ENCODE results near the gene PTPRC. TPM values are rescaled to one million over a fixed set of nuclear protein-coding genes. Genes with fewer than 3 reads are reported as not detected.

The PTPRC gene
- total and polyA plus RNA-seq, 5 donors from 2014 or later = 946 to 1,099 (median 1,070) TPM

DNA sequence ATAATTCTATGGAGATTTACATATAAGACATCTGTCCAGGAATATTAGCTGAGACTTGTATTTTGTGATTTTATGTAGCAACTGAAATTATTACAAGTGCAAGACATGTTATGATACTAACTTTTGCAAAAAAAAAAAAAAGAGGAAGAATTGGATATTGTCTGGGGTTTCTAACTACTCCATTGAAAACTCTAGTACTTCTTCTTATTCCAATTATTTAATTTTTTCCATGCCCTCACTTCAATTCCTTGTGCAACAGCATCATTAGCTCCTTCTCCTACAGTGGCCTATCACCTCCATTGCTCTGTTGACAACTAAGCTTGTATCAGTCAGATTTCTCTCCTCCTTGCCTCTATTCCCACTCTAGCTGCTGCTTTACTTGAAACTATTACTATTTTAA lies 126.6 kb downstream of the PTPRC start:
- Mint-ChIP-seq H3K27me3 (no peaks in the 10 kb centered on the region), H3K9me3 (peaks cover 0 to 5% (median 0%) of the 10 kb centered on the region in 7 donors), H3K4me1 (peaks cover 31 to 46% (median 36%) of the 10 kb centered on the region in 4 donors)

GRCh38 chr1:198771563-198772153 lies 132.8 kb downstream of the PTPRC start:
- H3K27me3 Mint-ChIP-seq = peaks cover 11% of the 10 kb centered on the region
- DNase-seq = peak in 1 of 3 donors; percentile 47
- peaks cover 0 to 5% (median 3%) of the 10 kb centered on the region in 4 donors for H3K4me1 Mint-ChIP-seq
- H3K4me1 ChIP-seq (ENCODE audit: control insufficient read depth, insufficient read depth, low read length, poor library complexity, severe bottlenecking) = no peaks in the 10 kb centered on the region
- peaks cover 7% of the 10 kb centered on the region for H3K36me3 Mint-ChIP-seq
- no peaks in the 10 kb centered on the region for H3K9me3 ChIP-seq (ENCODE audit: control insufficient read depth in 2 of 2, low read length in 2 of 2)
- H3K4me3 Mint-ChIP-seq = no peak overlapping the region
- no peaks in the 10 kb centered on the region for H3K9me3 Mint-ChIP-seq
- ATAC-seq (ENCODE audit: low read depth in 2 of 2) = no peak
- H3K27ac ChIP-seq (ENCODE audit: insufficient read depth, low read length, poor library complexity, severe bottlenecking) = no peak overlapping the region
- H3K27ac Mint-ChIP-seq = no peak overlapping the region
- no peaks in the 10 kb centered on the region for H3K36me3 ChIP-seq (ENCODE audit: control insufficient read depth, insufficient read depth, low read length)
- H3K4me3 ChIP-seq (ENCODE audit: low read depth, low read length) = no peak overlapping the region
- no peaks in the 10 kb centered on the region for H3K27me3 ChIP-seq (ENCODE audit: control insufficient read depth, insufficient read depth, low read length)

More for the DNA sequence above, 126.6 kb downstream of the PTPRC start:
- H3K27ac ChIP-seq (ENCODE audit: insufficient read depth, low read length, poor library complexity, severe bottlenecking) = no peak overlapping the region
- Mint-ChIP-seq H3K27ac (no peak overlapping the region), H3K36me3 (no peaks in the 10 kb centered on the region), H3K4me3 (peak overlapping the region in 1 of 4 donors; percentile 85)
- no peaks in the 10 kb centered on the region for H3K27me3 ChIP-seq (ENCODE audit: control insufficient read depth, insufficient read depth, low read length)
- ATAC-seq (ENCODE audit: low read depth in 2 of 2) = no peak
- no peaks in the 10 kb centered on the region for H3K9me3 ChIP-seq (ENCODE audit: control insufficient read depth in 2 of 2, low read length in 2 of 2)
- H3K4me1 ChIP-seq (ENCODE audit: control insufficient read depth, insufficient read depth, low read length, poor library complexity, severe bottlenecking) = peaks cover 13% of the 10 kb centered on the region
- no peak for DNase-seq
- H3K4me3 ChIP-seq (ENCODE audit: low read depth, low read length) = no peak overlapping the region
- no peaks in the 10 kb centered on the region for H3K36me3 ChIP-seq (ENCODE audit: control insufficient read depth, insufficient read depth, low read length)

- peaks cover 11% of the 10 kb centered on the region for H3K27me3 Mint-ChIP-seq
- H3K27ac ChIP-seq (ENCODE audit: insufficient read depth, low read length, poor library complexity, severe bottlenecking) = no peak overlapping the region
- no peak overlapping the region for H3K27ac Mint-ChIP-seq
- no peak for DNase-seq
- no peak overlapping the region for H3K4me3 Mint-ChIP-seq
- ATAC-seq (ENCODE audit: low read depth in 2 of 2) = no peak
- H3K9me3 ChIP-seq (ENCODE audit: control insufficient read depth in 2 of 2, low read length in 2 of 2) = no peaks in the 10 kb centered on the region
- H3K36me3 ChIP-seq (ENCODE audit: control insufficient read depth, insufficient read depth, low read length) = no peaks in the 10 kb centered on the region
- H3K4me3 ChIP-seq (ENCODE audit: low read depth, low read length) = no peak overlapping the region
- peaks cover 7% of the 10 kb centered on the region for H3K36me3 Mint-ChIP-seq
- no peaks in the 10 kb centered on the region for H3K9me3 Mint-ChIP-seq
- peaks cover 0 to 9% (median 3%) of the 10 kb centered on the region in 4 donors for H3K4me1 Mint-ChIP-seq
- H3K4me1 ChIP-seq (ENCODE audit: control insufficient read depth, insufficient read depth, low read length, poor library complexity, severe bottlenecking) = no peaks in the 10 kb centered on the region
- H3K27me3 ChIP-seq (ENCODE audit: control insufficient read depth, insufficient read depth, low read length) = no peaks in the 10 kb centered on the region
These were observed 133.8 kb downstream of the PTPRC start for GRCh38 chr1:198772626-198773025.

DNA sequence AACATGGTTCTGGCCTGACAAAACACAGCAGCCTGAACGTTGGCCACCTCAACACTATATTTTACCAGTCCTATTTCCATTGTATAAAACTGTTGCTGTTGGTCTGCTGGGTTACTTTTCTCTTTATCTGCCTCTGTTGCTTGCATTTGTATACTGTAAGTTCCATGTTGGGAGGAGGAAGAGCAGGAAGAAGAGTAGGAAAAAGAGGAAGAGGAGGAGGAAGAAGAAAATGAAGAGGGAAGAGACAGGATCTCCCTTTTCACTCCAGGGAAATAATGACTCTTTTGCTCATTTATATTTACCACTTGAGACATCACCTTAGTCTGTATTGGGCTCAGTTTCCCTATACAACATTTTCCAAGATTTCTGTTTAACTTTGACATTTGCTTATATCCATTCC lies 134.2 kb downstream of the PTPRC start:
- H3K27me3 Mint-ChIP-seq = peaks cover 11% of the 10 kb centered on the region
- H3K4me1 ChIP-seq (ENCODE audit: control insufficient read depth, insufficient read depth, low read length, poor library complexity, severe bottlenecking) = no peaks in the 10 kb centered on the region
- H3K9me3 ChIP-seq (ENCODE audit: control insufficient read depth in 2 of 2, low read length in 2 of 2) = no peaks in the 10 kb centered on the region
- no peak overlapping the region for H3K27ac ChIP-seq (ENCODE audit: insufficient read depth, low read length, poor library complexity, severe bottlenecking)
- no peak overlapping the region for H3K4me3 ChIP-seq (ENCODE audit: low read depth, low read length)
- peaks cover 0 to 9% (median 3%) of the 10 kb centered on the region in 4 donors for H3K4me1 Mint-ChIP-seq
- H3K36me3 Mint-ChIP-seq = peaks cover 7% of the 10 kb centered on the region
- H3K27ac Mint-ChIP-seq = no peak overlapping the region
- no peaks in the 10 kb centered on the region for H3K36me3 ChIP-seq (ENCODE audit: control insufficient read depth, insufficient read depth, low read length)
- H3K4me3 Mint-ChIP-seq = no peak overlapping the region
- DNase-seq = no peak
- no peaks in the 10 kb centered on the region for H3K9me3 Mint-ChIP-seq
- ATAC-seq (ENCODE audit: low read depth in 2 of 2) = no peak
- H3K27me3 ChIP-seq (ENCODE audit: control insufficient read depth, insufficient read depth, low read length) = no peaks in the 10 kb centered on the region

DNA sequence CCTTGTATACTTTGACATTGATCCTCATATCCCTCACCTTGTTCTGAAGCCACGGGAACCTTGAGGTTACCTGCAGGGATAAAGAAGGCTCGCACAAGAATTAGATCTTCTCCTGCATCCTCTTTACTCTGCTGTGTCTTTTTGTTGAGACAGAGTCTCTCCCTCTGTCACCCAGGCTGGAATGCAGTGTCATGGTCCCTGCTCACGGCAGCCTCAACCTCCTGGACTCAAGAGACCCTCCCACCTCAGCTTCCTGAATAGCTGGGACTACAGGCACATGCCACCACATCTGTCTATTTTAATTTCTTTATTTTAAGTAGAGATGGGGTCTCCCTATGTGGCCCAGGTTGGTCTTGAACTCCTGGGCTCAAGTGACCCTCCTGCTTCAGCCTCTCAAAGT lies 134.7 kb downstream of the PTPRC start:
- Histone ChIP-seq H3K36me3 (ENCODE audit: control insufficient read depth, insufficient read depth, low read length) (no peaks in the 10 kb centered on the region), H3K27ac (ENCODE audit: insufficient read depth, low read length, poor library complexity, severe bottlenecking) (no peak overlapping the region), H3K9me3 (ENCODE audit: control insufficient read depth in 2 of 2, low read length in 2 of 2) (no peaks in the 10 kb centered on the region), H3K27me3 (ENCODE audit: control insufficient read depth, insufficient read depth, low read length) (no peaks in the 10 kb centered on the region), H3K4me3 (ENCODE audit: low read depth, low read length) (no peak overlapping the region), H3K4me1 (ENCODE audit: control insufficient read depth, insufficient read depth, low read length, poor library complexity, severe bottlenecking) (no peaks in the 10 kb centered on the region)
- no peak overlapping the region for H3K4me3 Mint-ChIP-seq
- H3K27me3 Mint-ChIP-seq = peaks cover 11% of the 10 kb centered on the region
- H3K9me3 Mint-ChIP-seq = no peaks in the 10 kb centered on the region
- no peak for DNase-seq
- H3K27ac Mint-ChIP-seq = no peak overlapping the region
- H3K36me3 Mint-ChIP-seq = peaks cover 7% of the 10 kb centered on the region
- peaks cover 0 to 9% (median 3%) of the 10 kb centered on the region in 4 donors for H3K4me1 Mint-ChIP-seq
- no peak for ATAC-seq (ENCODE audit: low read depth in 2 of 2)

- Mint-ChIP-seq H3K9me3 (no peaks in the 10 kb centered on the region), H3K36me3 (peaks cover 7% of the 10 kb centered on the region), H3K27me3 (peaks cover 11% of the 10 kb centered on the region), H3K4me3 (no peak overlapping the region), H3K4me1 (peaks cover 0 to 5% (median 3%) of the 10 kb centered on the region in 4 donors), H3K27ac (no peak overlapping the region)
- Histone ChIP-seq H3K4me3 (ENCODE audit: low read depth, low read length) (no peak overlapping the region), H3K9me3 (ENCODE audit: control insufficient read depth in 2 of 2, low read length in 2 of 2) (no peaks in the 10 kb centered on the region), H3K4me1 (ENCODE audit: control insufficient read depth, insufficient read depth, low read length, poor library complexity, severe bottlenecking) (no peaks in the 10 kb centered on the region), H3K27ac (ENCODE audit: insufficient read depth, low read length, poor library complexity, severe bottlenecking) (no peak overlapping the region), H3K36me3 (ENCODE audit: control insufficient read depth, insufficient read depth, low read length) (no peaks in the 10 kb centered on the region), H3K27me3 (ENCODE audit: control insufficient read depth, insufficient read depth, low read length) (no peaks in the 10 kb centered on the region)
- ATAC-seq (ENCODE audit: low read depth in 2 of 2) = no peak
- DNase-seq = no peak
These were observed 135.6 kb downstream of the PTPRC start for GRCh38 chr1:198774421-198774820.

DNA sequence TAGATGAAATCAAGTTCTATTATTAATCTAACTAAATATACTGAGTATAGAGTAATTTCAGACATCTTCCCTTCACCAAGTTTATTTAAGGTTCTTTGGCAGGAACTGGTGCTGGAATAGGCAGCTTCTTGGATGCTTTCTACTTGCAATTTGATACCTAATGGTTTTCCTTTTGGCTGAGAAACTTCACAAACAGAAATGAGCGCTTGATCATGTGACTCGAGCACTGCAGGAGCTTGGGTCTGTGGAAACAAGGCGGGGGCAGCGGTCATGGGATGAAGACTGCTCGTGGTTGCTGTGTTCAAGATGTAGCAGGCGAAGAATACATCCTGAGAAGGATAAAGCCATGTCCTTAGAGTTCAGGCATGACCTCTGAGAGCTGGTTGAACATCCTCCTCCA lies 136.8 kb downstream of the PTPRC start:
- H3K4me3 Mint-ChIP-seq = no peak overlapping the region
- Histone ChIP-seq H3K4me3 (ENCODE audit: low read depth, low read length) (no peak overlapping the region), H3K9me3 (ENCODE audit: control insufficient read depth in 2 of 2, low read length in 2 of 2) (no peaks in the 10 kb centered on the region), H3K4me1 (ENCODE audit: control insufficient read depth, insufficient read depth, low read length, poor library complexity, severe bottlenecking) (no peaks in the 10 kb centered on the region), H3K27ac (ENCODE audit: insufficient read depth, low read length, poor library complexity, severe bottlenecking) (no peak overlapping the region), H3K36me3 (ENCODE audit: control insufficient read depth, insufficient read depth, low read length) (no peaks in the 10 kb centered on the region), H3K27me3 (ENCODE audit: control insufficient read depth, insufficient read depth, low read length) (no peaks in the 10 kb centered on the region)
- peaks cover 7% of the 10 kb centered on the region for H3K36me3 Mint-ChIP-seq
- peaks cover 11% of the 10 kb centered on the region for H3K27me3 Mint-ChIP-seq
- H3K9me3 Mint-ChIP-seq = no peaks in the 10 kb centered on the region
- ATAC-seq (ENCODE audit: low read depth in 2 of 2) = no peak
- no peak overlapping the region for H3K27ac Mint-ChIP-seq
- H3K4me1 Mint-ChIP-seq = peaks cover 0 to 5% (median 3%) of the 10 kb centered on the region in 4 donors
- DNase-seq = no peak

DNA sequence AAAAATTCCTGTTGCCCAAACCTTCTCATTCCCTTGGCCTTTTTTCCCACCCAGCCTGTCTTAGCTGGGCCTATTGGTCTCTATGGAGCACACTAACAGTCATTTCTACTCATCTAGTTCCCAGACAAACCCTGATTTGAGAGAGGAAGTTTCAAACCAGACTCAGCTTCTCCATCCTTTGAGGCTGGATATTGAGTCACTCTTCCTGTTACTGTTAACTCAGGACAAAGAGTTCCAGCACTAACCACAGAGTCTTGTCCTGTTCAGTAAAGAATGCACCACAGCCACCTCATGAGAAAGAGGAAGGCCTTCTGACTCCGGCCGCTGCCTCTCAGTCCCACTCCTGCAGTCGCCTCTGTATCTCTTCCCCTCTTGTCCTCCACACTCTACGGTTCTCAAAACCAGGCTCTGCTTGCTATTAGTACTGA lies 137.8 kb downstream of the PTPRC start:
- Mint-ChIP-seq H3K9me3 (no peaks in the 10 kb centered on the region), H3K4me3 (no peak overlapping the region), H3K36me3 (peaks cover 7% of the 10 kb centered on the region), H3K27me3 (peaks cover 11% of the 10 kb centered on the region), H3K4me1 (peaks cover 0 to 5% (median 3%) of the 10 kb centered on the region in 4 donors), H3K27ac (no peak overlapping the region)
- Histone ChIP-seq H3K27ac (ENCODE audit: insufficient read depth, low read length, poor library complexity, severe bottlenecking) (no peak overlapping the region), H3K36me3 (ENCODE audit: control insufficient read depth, insufficient read depth, low read length) (no peaks in the 10 kb centered on the region), H3K9me3 (ENCODE audit: control insufficient read depth in 2 of 2, low read length in 2 of 2) (no peaks in the 10 kb centered on the region), H3K4me3 (ENCODE audit: low read depth, low read length) (no peak overlapping the region), H3K27me3 (ENCODE audit: control insufficient read depth, insufficient read depth, low read length) (no peaks in the 10 kb centered on the region), H3K4me1 (ENCODE audit: control insufficient read depth, insufficient read depth, low read length, poor library complexity, severe bottlenecking) (no peaks in the 10 kb centered on the region)
- ATAC-seq (ENCODE audit: low read depth in 2 of 2) (peak in 1 of 2 donors; percentile 28), DNase-seq (no peak)

All from CD4-positive, CD25-positive, alpha-beta regulatory T cell (primary cell).